H1 (cell line): ENCODE measurements around the gene LAMC1. TPM values are rescaled to one million over a fixed set of nuclear protein-coding genes. Genes with fewer than 3 reads are reported as not detected.

Experiments
- CTCF ChIA-PET: fragments of 300-600 bp; sonication (Branson Sonifier 250); formaldehyde crosslinking; loops from one replicate; lab custom pipeline; 2021; ENCODE audit not compliant: partially characterized antibody; lab: Charles Lee
- POLR2A ChIA-PET: fragments of 300-600 bp; sonication (Branson Sonifier 250); formaldehyde crosslinking; loops from one replicate; lab custom pipeline; 2021; ENCODE audit warnings: inconsistent platforms; ENCODE audit not compliant: partially characterized antibody; lab: Charles Lee
- DNase-seq, 2 experiments: peaks; one replicate each; pipeline versions ENCODE4 v3.0.0 to v3.0.0-alpha.2; 2010 to 2022; ENCODE audit warnings: low spot score in 2 of 2, low read depth in 1 of 2, mixed read lengths in 1 of 2
- FAIRE-seq: peaks from 2 replicates; lab custom pipeline; 2011; peaks lifted over from hg19 to GRCh38; lab: Jason Lieb, UNC
- H2AFZ ChIP-seq: 2 replicates; pipeline ENCODE4 v1.8.1; 2012; ENCODE audit warnings: low read length, inconsistent platforms
- H2AK5ac ChIP-seq: 2 replicates; pipeline ENCODE4 v1.6.1; 2013; ENCODE audit warnings: low read depth, low read length
- H2BK120ac ChIP-seq: replicated peaks from 2 replicates; pipeline ENCODE3; 2013; ENCODE audit warnings: low read depth, low read length, inconsistent platforms
- H2BK12ac ChIP-seq: 2 replicates; pipeline ENCODE4 v1.6.1; 2013; ENCODE audit warnings: low read depth, low read length
- H2BK15ac ChIP-seq: 2 replicates; pipeline ENCODE4 v1.6.1; 2013; ENCODE audit warnings: low read length
- H2BK20ac ChIP-seq: 2 replicates; pipeline ENCODE4 v1.6.1; 2013; ENCODE audit warnings: low read length
- H2BK5ac ChIP-seq: 2 replicates; pipeline ENCODE4 v1.6.1; 2013; ENCODE audit warnings: low read depth, low read length
- H3K14ac ChIP-seq: 2 replicates; pipeline ENCODE4 v1.6.1; 2013; ENCODE audit warnings: inconsistent platforms; ENCODE audit not compliant: insufficient read length
- H3K18ac ChIP-seq: 2 replicates; pipeline ENCODE4 v1.6.1; 2013; ENCODE audit warnings: low read length; ENCODE audit errors: extremely low read depth
- H3K23ac ChIP-seq: 2 replicates; pipeline ENCODE4 v1.6.1; 2013; ENCODE audit warnings: inconsistent platforms; ENCODE audit not compliant: insufficient read length
- H3K23me2 ChIP-seq: 2 replicates; pipeline ENCODE4 v1.6.1; 2013; ENCODE audit warnings: low read depth, low read length
- H3K27ac ChIP-seq: 2 replicates; pipeline ENCODE4 v1.6.1; 2011; ENCODE audit warnings: low read depth, low read length, inconsistent platforms
- H3K27me3 ChIP-seq, 4 experiments: replicated peaks in 1 of 4; 1 replicate in 1 of 4; 2 replicates in 3 of 4; pipeline versions ENCODE4 v1.6.1 to v1.8.1; 2011 to 2013; ENCODE audit warnings: low read length in 3 of 4, mild to moderate bottlenecking in 3 of 4, inconsistent platforms in 2 of 4, mixed read lengths in 2 of 4, moderate library complexity in 1 of 4; ENCODE audit not compliant: control insufficient read depth in 3 of 4, insufficient read depth in 3 of 4; ENCODE audit errors: extremely low read depth in 1 of 4
- H3K36me3 ChIP-seq, 4 experiments: 2 replicates each; pipeline versions ENCODE4 v1.6.1 to v1.8.1; 2011 to 2013; ENCODE audit warnings: mild to moderate bottlenecking in 4 of 4, low read length in 3 of 4, moderate library complexity in 2 of 4, control low read depth in 1 of 4, inconsistent platforms in 1 of 4; ENCODE audit not compliant: insufficient read depth in 4 of 4, control insufficient read depth in 2 of 4
- H3K4ac ChIP-seq: replicated peaks from 2 replicates; pipeline ENCODE3; 2013; ENCODE audit warnings: low read length, low read depth, mixed read lengths, inconsistent platforms; ENCODE audit not compliant: insufficient read length
- H3K4me1 ChIP-seq, 4 experiments: replicated peaks in 1 of 4; 1 replicate in 1 of 4; 2 replicates in 3 of 4; pipeline versions ENCODE4 v1.6.1 to v1.8.1; 2011 to 2013; ENCODE audit warnings: low read length in 3 of 4, inconsistent platforms in 2 of 4, mixed read lengths in 1 of 4; ENCODE audit not compliant: insufficient read depth in 4 of 4, control insufficient read depth in 3 of 4
- H3K4me2 ChIP-seq, 2 experiments: 2 replicates each; pipeline versions ENCODE4 v1.6.1 to v1.8.1; 2011 to 2013; ENCODE audit warnings: low read depth in 2 of 2, low read length in 2 of 2, control low read depth in 1 of 2, inconsistent platforms in 1 of 2, mild to moderate bottlenecking in 1 of 2; ENCODE audit not compliant: insufficient read depth in 1 of 2
- H3K4me3 ChIP-seq, 4 experiments: fragments of 200-600, 300-600 bp in 1 of 4; sonication (generic), shearing (Covaris generic), sonication (Bioruptor Twin) in 1 of 4; 2 replicates each; pipeline versions ENCODE4 v1.5.1 to v1.8.1; 2011 to 2016; ENCODE audit warnings: low read length in 4 of 4, low read depth in 3 of 4, control low read depth in 2 of 4, inconsistent platforms in 2 of 4, mild to moderate bottlenecking in 2 of 4, mixed read lengths in 1 of 4, moderate library complexity in 1 of 4; ENCODE audit not compliant: insufficient read depth in 2 of 4; ENCODE audit errors: extremely low read depth in 1 of 4
- H3K56ac ChIP-seq: replicated peaks from 2 replicates; pipeline ENCODE3; 2013; ENCODE audit warnings: low read depth, mild to moderate bottlenecking, mixed read lengths, low read length, inconsistent platforms; ENCODE audit not compliant: insufficient read length
- H3K79me1 ChIP-seq: 2 replicates; pipeline ENCODE4 v1.6.1; 2013; ENCODE audit warnings: low read depth, low read length, control low read depth
- H3K79me2 ChIP-seq, 2 experiments: 2 replicates each; pipeline versions ENCODE4 v1.6.1 to v1.8.1; 2012 to 2013; ENCODE audit warnings: low read length in 2 of 2, mild to moderate bottlenecking in 2 of 2, inconsistent platforms in 1 of 2; ENCODE audit not compliant: insufficient read depth in 2 of 2, control insufficient read depth in 1 of 2
- H3K9ac ChIP-seq, 4 experiments: replicated peaks in 1 of 4; 1 replicate in 1 of 4; 2 replicates in 3 of 4; pipeline versions ENCODE4 v1.6.1 to v1.8.1; 2011 to 2013; ENCODE audit warnings: low read depth in 3 of 4, low read length in 3 of 4, control low read depth in 2 of 4, mild to moderate bottlenecking in 2 of 4, moderate library complexity in 2 of 4, inconsistent platforms in 1 of 4; ENCODE audit errors: extremely low read depth in 1 of 4
- H3K9me3 ChIP-seq, 2 experiments: 2 replicates each; pipeline versions ENCODE4 v1.6.1 to v1.8.1; 2012 to 2013; ENCODE audit warnings: mild to moderate bottlenecking in 2 of 2, moderate library complexity in 2 of 2, control low read depth in 1 of 2, inconsistent platforms in 1 of 2, low read depth in 1 of 2, low read length in 1 of 2, mixed read lengths in 1 of 2; ENCODE audit not compliant: insufficient read depth in 2 of 2
- H4K20me1 ChIP-seq, 2 experiments: replicated peaks in 1 of 2; 2 replicates each; pipeline versions ENCODE3 to v1.8.1; 2011 to 2013; ENCODE audit warnings: inconsistent platforms in 2 of 2, low read length in 2 of 2, mild to moderate bottlenecking in 1 of 2; ENCODE audit not compliant: insufficient read depth in 2 of 2, control insufficient read depth in 1 of 2
- H4K5ac ChIP-seq: 2 replicates; pipeline ENCODE4 v1.6.1; 2013; ENCODE audit warnings: low read length, low read depth, mixed read lengths, inconsistent platforms; ENCODE audit not compliant: insufficient read length
- H4K8ac ChIP-seq: 2 replicates; pipeline ENCODE4 v1.8.0; 2013; ENCODE audit warnings: mild to moderate bottlenecking, moderate library complexity, low read length, inconsistent platforms; ENCODE audit not compliant: insufficient read depth; ENCODE audit errors: extremely low read depth
- H4K91ac ChIP-seq: replicated peaks from 2 replicates; pipeline ENCODE3; 2013; ENCODE audit warnings: low read length, mixed read lengths, inconsistent platforms; ENCODE audit not compliant: insufficient read length
- CTBP2 ChIP-seq: IDR thresholded peaks from 2 replicates; pipeline ENCODE4 v1.7.0; 2011; ENCODE audit warnings: borderline replicate concordance, mild to moderate bottlenecking, moderate library complexity, mixed read lengths, low read length; ENCODE audit not compliant: insufficient read depth, insufficient read length
- EGR1 ChIP-seq: IDR thresholded peaks from 2 replicates; pipeline ENCODE4 v1.6.1; 2011; ENCODE audit warnings: low read depth, low read length, borderline replicate concordance
- EP300 ChIP-seq, 2 experiments: IDR thresholded peaks; 1 replicate in 1 of 2; 2 replicates in 1 of 2; pipeline ENCODE4 v1.6.1; 2011 to 2012; ENCODE audit warnings: low read depth in 2 of 2, low read length in 2 of 2, mild to moderate bottlenecking in 2 of 2, borderline replicate concordance in 1 of 2, inconsistent platforms in 1 of 2, moderate library complexity in 1 of 2
- MAFK ChIP-seq: IDR thresholded peaks from 2 replicates; pipeline ENCODE4 v1.6.1; 2012; ENCODE audit warnings: low read depth, mild to moderate bottlenecking, improper control_type of control experiment, low read length
- RAD21 ChIP-seq, 2 experiments: IDR thresholded peaks in 1 of 2; conservative IDR thresholded peaks in 1 of 2; 2 replicates each; pipeline ENCODE4 v1.6.1; 2011; ENCODE audit warnings: low read depth in 2 of 2, low read length in 2 of 2, improper control_type of control experiment in 1 of 2, inconsistent platforms in 1 of 2, mild to moderate bottlenecking in 1 of 2, moderate library complexity in 1 of 2
- SIX5 ChIP-seq: IDR thresholded peaks from 2 replicates; pipeline ENCODE4 v1.6.1; 2011; ENCODE audit warnings: mild to moderate bottlenecking, low read depth, low read length
- SP2 ChIP-seq: IDR thresholded peaks from 2 replicates; pipeline ENCODE4 v1.6.1; 2012; ENCODE audit warnings: mild to moderate bottlenecking, low read length, inconsistent platforms
- SRF ChIP-seq: IDR thresholded peaks from 2 replicates; pipeline ENCODE4 v1.6.1; 2011; ENCODE audit warnings: mild to moderate bottlenecking, low read depth, low read length, moderate library complexity
- TBP ChIP-seq: IDR thresholded peaks from 2 replicates; pipeline ENCODE4 v1.6.1; 2011; ENCODE audit warnings: low read depth, low read length, improper control_type of control experiment
- USF2 ChIP-seq: IDR thresholded peaks from 2 replicates; pipeline ENCODE4 v1.6.1; 2011; ENCODE audit warnings: low read length, improper control_type of control experiment
- WGBS, 2 experiments: shearing (Covaris generic) in 1 of 2; methylation state at CpG; one replicate each; pipeline versions ENCODE4 v1.1.6 to v1.1.7; 2013 to 2015; ENCODE audit warnings: low lambda C conversion rate in 2 of 2, mixed read lengths in 2 of 2, inconsistent platforms in 1 of 2, low coverage in 1 of 2, missing lambda C conversion rate in 1 of 2; ENCODE audit not compliant: insufficient replicate concordance in 2 of 2, insufficient coverage in 1 of 2, insufficient read length in 1 of 2; ENCODE audit errors: extremely low coverage in 1 of 2, missing lambda C conversion rate in 1 of 2; 5-methylcytosine and 5-hydroxymethylcytosine counted together
- polyA plus RNA-seq, 7 experiments: library from polyadenylated mRNA; depleted of rRNA in 3 of 7; stranded (reverse) in 5 of 7; unstranded in 2 of 7; fragments of >200 nt in 5 of 7; fragments of 200-250 nt in 2 of 7; gene quantifications; 1 replicate in 5 of 7; 2 replicates in 1 of 7; 4 replicates in 1 of 7; pipeline versions ENCODE4 v1.2.1 to v1.2.3, GENCODE V29; 2011 to 2013; ENCODE audit warnings: missing spikeins in 2 of 7, mixed read lengths in 2 of 7
- total RNA-seq: library from RNA; stranded (reverse); fragmentation: NEBNext Ultra II Directional; extraction: Animal tissue kit (Norgen Biotek cat#: 25700); gene quantifications from 2 replicates; pipeline ENCODE4 v1.2.1, GENCODE V29; 2021

The LAMC1 gene
- total and polyA plus RNA-seq, 2 of the 8 experiments (the other 6 are each of a cell fraction or from before 2014, with no cell fraction given) = 47.6 to 90.3 TPM

GRCh38 chr1:183185941-183186490 lies 162.8 kb downstream of the LAMC1 start, which contains the start of gene LAMC2:
LAMC2 (plus strand) TSS chr1:183186264; CDS start chr1:183186353, 89 bp downstream.
- no peak within 1 kb of the TSS for H3K23ac ChIP-seq
- H3K14ac ChIP-seq = no peak within 1 kb of the TSS
- FAIRE-seq (peak; percentile 73), DNase-seq (peak; percentile 70 to 85)
- H2BK12ac ChIP-seq = peak within 1 kb of the TSS; percentile 90
- CTCF ChIA-PET = interaction anchor here (0.6 to 3.3 kb wide), 7 partner anchors 9 to 224 kb away, joined by 3 to 14 read pairs (median 4); no protein-coding TSS in a partner anchor
- peak within 1 kb of the TSS; percentile 1 for H3K56ac ChIP-seq
- H4K91ac ChIP-seq = peak within 1 kb of the TSS; percentile 72
- H3K79me2 ChIP-seq = no peaks in the 10 kb centered on the region
- H3K36me3 ChIP-seq = no peaks in the 10 kb centered on the region
- peak within 1 kb of the TSS; percentile 95 for H3K18ac ChIP-seq
- H4K8ac ChIP-seq = peak within 1 kb of the TSS; percentile 81; the same call in 1 of the 2 replicates
- peak within 1 kb of the TSS; percentile 79 for H4K5ac ChIP-seq
- peaks cover 0 to 6% (median 4%) of the 10 kb centered on the region in 4 experiments; a peak in 4 of 7 replicates for H3K4me1 ChIP-seq
- peak within 1 kb of the TSS; percentile 73 to 77 for H3K4me2 ChIP-seq
- H2BK120ac ChIP-seq = peak within 1 kb of the TSS; percentile 84
- 0 out of 2 replicates have a peak within 1 kb of the TSS, but pooled peaks have one; percentile 11 for H2BK20ac ChIP-seq
- H4K20me1 ChIP-seq = no peaks in the 10 kb centered on the region
- peak within 1 kb of the TSS; percentile 27; the same call in 1 of the 2 replicates for H3K27ac ChIP-seq
- no peak within 1 kb of the TSS for H2AK5ac ChIP-seq
- H3K4ac ChIP-seq = no peak within 1 kb of the TSS
- peak within 1 kb of the TSS; percentile 57 for H2BK5ac ChIP-seq
- H2AFZ ChIP-seq = peak within 1 kb of the TSS; percentile 85
- no peaks in the 10 kb centered on the region for H3K79me1 ChIP-seq
- H2BK15ac ChIP-seq = no peak within 1 kb of the TSS; the same call in 1 of the 2 replicates
- H3K9me3 ChIP-seq = no peaks in the 10 kb centered on the region
- peak within 1 kb of the TSS; percentile 41 to 81 (median 58) for H3K9ac ChIP-seq
- POLR2A ChIA-PET = interaction anchor here (1.6 kb wide), 1 partner anchor 40 kb away, joined by 3 read pairs; no protein-coding TSS in a partner anchor
- H3K23me2 ChIP-seq = peaks cover 2% of the 10 kb centered on the region; the same call in 1 of the 2 replicates
- WGBS, 2 experiments = 2% methylated on average over 30 of the region's 30 CpGs; no CpG with 5 or more reads in 1 of the 2 experiments
- no peaks in the 10 kb centered on the region for H3K27me3 ChIP-seq
- peak within 1 kb of the TSS; percentile 46 to 71 (median 62) for H3K4me3 ChIP-seq
- peak; percentile 37 for TF ChIP-seq CTBP2
- 0 out of 2 replicates have a peak, but pooled peaks have one; percentile 7 for TF ChIP-seq USF2
- peak; percentile 42 to 46 for TF ChIP-seq RAD21 (IDR thresholded peaks at IDR 0.05 in 1 of 2, conservative IDR thresholded peaks at IDR 0.05 in 1 of 2; ENCODE audit: low read depth in 2 of 2, low read length in 2 of 2)
- TF ChIP-seq MAFK = no peak
- TF ChIP-seq TBP = peak; percentile 67
- peak; percentile 59; the same call in 1 of the 2 replicates for TF ChIP-seq SRF
- TF ChIP-seq SIX5 = no peak
- no peak for TF ChIP-seq SP2
- no peak for TF ChIP-seq EP300 (IDR thresholded peaks at IDR 0.05; ENCODE audit: borderline replicate concordance in 1 of 2, low read depth in 2 of 2, low read length in 2 of 2)
- TF ChIP-seq EGR1 = 0 out of 2 replicates have a peak, but pooled peaks have one; percentile 9
